ENCODE measurements around the gene HCN2. TPM values are rescaled to one million over a fixed set of nuclear protein-coding genes. Genes with fewer than 3 reads are reported as not detected.
"Not testable (repeated sequence)": the region's sequence is repeated elsewhere in the genome, so short reads cannot be mapped to it uniquely, and the experiment has no call there.

Gene HCN2
- total RNA-seq, 1 experiment from 2014 or later: 1.5 TPM

GRCh38 chr19:618674-619285 is 29.1 kb downstream of the HCN2 start:
- TF ChIP-seq CTCF (conservative IDR thresholded peaks at IDR 0.05): no peak
- no peak for TF ChIP-seq EZH2 (IDR thresholded peaks at IDR 0.05; ENCODE audit: low read depth)
- Histone ChIP-seq H2AFZ (no peak overlapping the region), H3K4me3 (no peak overlapping the region), H3K27me3 (ENCODE audit: insufficient read depth, low read depth) (no peaks in the 10 kb centered on the region), H4K20me1 (ENCODE audit: insufficient read depth) (no peaks in the 10 kb centered on the region), H3K4me2 (no peak overlapping the region), H3K27ac (no peak overlapping the region), H3K36me3 (ENCODE audit: low read depth) (no peaks in the 10 kb centered on the region), H3K9me3 (ENCODE audit: insufficient read depth, low read depth) (no peaks in the 10 kb centered on the region), H3F3A (ENCODE audit: insufficient read depth, low read depth) (no peaks in the 10 kb centered on the region; the same call in 1 of the 2 replicates), H3K79me2 (ENCODE audit: low read depth) (no peaks in the 10 kb centered on the region), H3K4me1 (replicated peaks; ENCODE audit: insufficient read depth) (no peaks in the 10 kb centered on the region), H3K9me2 (ENCODE audit: insufficient read depth) (no peaks in the 10 kb centered on the region)
- POLR2A ChIA-PET (ENCODE audit: unreplicated experiment): no interaction called here
- intact Hi-C loops (cut with micrococcal nuclease; ENCODE audit: unreplicated experiment): no loop called here
- BruUV-seq (replicated peaks): no TSS peak
- CTCF ChIA-PET: no interaction called here
- DNase-seq: no peak

- no peak for DNase-seq
- intact Hi-C loops (cut with micrococcal nuclease; ENCODE audit: unreplicated experiment): no loop called here
- Histone ChIP-seq H4K20me1 (ENCODE audit: insufficient read depth) (no peaks in the 10 kb centered on the region), H3K9me3 (ENCODE audit: insufficient read depth, low read depth) (no peaks in the 10 kb centered on the region), H3K79me2 (ENCODE audit: low read depth) (no peaks in the 10 kb centered on the region), H3K36me3 (ENCODE audit: low read depth) (no peaks in the 10 kb centered on the region), H3K4me2 (no peak overlapping the region), H2AFZ (no peak overlapping the region), H3F3A (ENCODE audit: insufficient read depth, low read depth) (no peaks in the 10 kb centered on the region; the same call in 1 of the 2 replicates), H3K27ac (no peak overlapping the region), H3K4me3 (no peak overlapping the region), H3K27me3 (ENCODE audit: insufficient read depth, low read depth) (no peaks in the 10 kb centered on the region), H3K9me2 (ENCODE audit: insufficient read depth) (no peaks in the 10 kb centered on the region), H3K4me1 (replicated peaks; ENCODE audit: insufficient read depth) (no peaks in the 10 kb centered on the region)
- POLR2A ChIA-PET (ENCODE audit: unreplicated experiment): no interaction called here
- BruUV-seq (replicated peaks): no TSS peak
- CTCF ChIA-PET: no interaction called here
- no peak for TF ChIP-seq CTCF (conservative IDR thresholded peaks at IDR 0.05)
Measured at GRCh38 chr19:619286-620002, 29.8 kb downstream of the HCN2 start.

DNA sequence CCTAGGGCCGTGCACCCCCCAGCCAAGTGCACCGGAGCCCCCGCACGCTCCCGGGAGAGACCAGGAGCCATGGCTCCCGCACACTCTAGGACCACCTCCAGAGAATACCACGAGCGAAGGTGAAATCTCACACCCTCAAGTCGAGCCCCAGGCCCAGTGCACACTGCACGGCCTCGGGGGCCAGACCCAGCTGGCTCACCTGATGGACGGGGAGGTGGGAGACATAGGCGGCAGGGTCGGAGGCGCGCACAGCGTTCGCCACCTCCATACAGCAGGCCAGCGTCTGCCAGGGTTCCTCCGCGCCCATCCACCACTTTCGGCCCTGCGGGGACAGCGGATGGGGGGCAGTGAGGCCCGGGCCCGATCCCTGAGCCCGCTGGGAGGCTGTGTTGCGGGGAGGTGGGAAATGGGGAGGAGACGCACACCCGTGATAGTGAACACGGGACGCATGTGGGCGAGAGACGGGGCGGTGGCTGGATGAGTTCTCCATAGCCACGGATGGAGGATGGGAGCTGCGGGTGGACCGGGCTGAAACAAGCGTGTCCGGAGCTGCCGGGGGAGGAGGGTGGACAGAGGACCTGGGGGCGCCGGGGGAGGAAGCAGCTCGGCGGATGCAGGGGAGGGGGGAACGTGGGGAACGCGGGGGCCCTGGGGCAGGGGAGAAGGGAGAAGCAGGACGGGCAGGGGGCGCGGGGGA is 30.6 kb downstream of the HCN2 start:
- Histone ChIP-seq H3K4me2 (no peak overlapping the region), H3K79me2 (ENCODE audit: low read depth) (no peaks in the 10 kb centered on the region), H3F3A (ENCODE audit: insufficient read depth, low read depth) (no peaks in the 10 kb centered on the region; the same call in 1 of the 2 replicates), H4K20me1 (ENCODE audit: insufficient read depth) (no peaks in the 10 kb centered on the region), H3K4me1 (replicated peaks; ENCODE audit: insufficient read depth) (no peaks in the 10 kb centered on the region), H2AFZ (no peak overlapping the region), H3K36me3 (ENCODE audit: low read depth) (no peaks in the 10 kb centered on the region), H3K4me3 (no peak overlapping the region), H3K9me2 (ENCODE audit: insufficient read depth) (no peaks in the 10 kb centered on the region), H3K9me3 (ENCODE audit: insufficient read depth, low read depth) (no peaks in the 10 kb centered on the region), H3K27me3 (ENCODE audit: insufficient read depth, low read depth) (no peaks in the 10 kb centered on the region), H3K27ac (no peak overlapping the region)
- no TSS peak for BruUV-seq (replicated peaks)
- CTCF ChIA-PET: no interaction called here
- DNase-seq: no peak
- POLR2A ChIA-PET (ENCODE audit: unreplicated experiment): no interaction called here
- intact Hi-C loops (cut with micrococcal nuclease; ENCODE audit: unreplicated experiment): no loop called here
- TF ChIP-seq CTCF (conservative IDR thresholded peaks at IDR 0.05) (no peak), EZH2 (IDR thresholded peaks at IDR 0.05; ENCODE audit: low read depth) (no peak)

DNA sequence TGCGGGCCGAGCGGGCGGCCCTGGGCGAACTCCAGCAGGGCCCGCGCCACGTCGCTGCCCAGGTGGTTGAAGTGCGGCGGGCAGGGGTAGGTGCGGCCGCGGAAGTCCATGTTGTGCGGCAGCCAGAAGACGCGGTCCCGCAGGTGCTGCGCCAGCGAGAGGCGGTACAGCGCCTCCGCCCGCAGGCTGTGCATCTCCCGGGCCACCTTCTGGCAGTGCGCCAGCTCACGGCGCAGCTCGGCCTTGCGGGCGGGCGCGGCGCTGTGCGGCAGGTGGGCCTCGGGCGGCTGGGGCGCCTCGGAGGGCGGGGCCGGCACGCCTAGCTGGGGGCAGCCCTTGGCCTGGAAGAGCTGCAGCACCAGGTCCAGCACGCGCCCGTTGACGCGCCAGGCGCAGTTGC is 31.5 kb downstream of the HCN2 start:
- POLR2A ChIA-PET (ENCODE audit: unreplicated experiment); H3K9me2 ChIP-seq (ENCODE audit: insufficient read depth); intact Hi-C loops (cut with micrococcal nuclease; ENCODE audit: unreplicated experiment); H3K36me3 ChIP-seq (ENCODE audit: low read depth); H3K4me2 ChIP-seq; H3K4me3 ChIP-seq; BruUV-seq (replicated peaks); H4K20me1 ChIP-seq (ENCODE audit: insufficient read depth); DNase-seq; H3K27ac ChIP-seq; H3F3A ChIP-seq (ENCODE audit: insufficient read depth, low read depth); H3K79me2 ChIP-seq (ENCODE audit: low read depth); H2AFZ ChIP-seq; H3K9me3 ChIP-seq (ENCODE audit: insufficient read depth, low read depth); H3K4me1 ChIP-seq (replicated peaks; ENCODE audit: insufficient read depth); H3K27me3 ChIP-seq (ENCODE audit: insufficient read depth, low read depth); CTCF ChIA-PET: not testable (repeated sequence)

Data from PC-9 (cell line).